Mesenchymal stem cell (in vitro differentiated cells and primary cell): ENCODE results near the gene WDR83.
A peak's percentile ranks its signal among the peaks of the same experiment; 100 is the strongest.
"Not testable (repeated sequence)": the region's sequence is repeated elsewhere in the genome, so short reads cannot be mapped to it uniquely, and the experiment has no call there.

Experiments
- DNase-seq: peaks from one replicate; pipeline ENCODE4 v3.0.0-alpha.2; 2013
- H2AFZ ChIP-seq: one replicate; pipeline ENCODE4 v1.6.1; 2013; ENCODE audit warnings: low read depth, mild to moderate bottlenecking, control low read depth, inconsistent platforms, low read length, moderate library complexity
- H2AK5ac ChIP-seq: 2 replicates; pipeline ENCODE4 v1.6.1; 2013; ENCODE audit warnings: low read length, moderate library complexity, mild to moderate bottlenecking, inconsistent platforms; ENCODE audit not compliant: severe bottlenecking
- H2BK120ac ChIP-seq: one replicate; pipeline ENCODE4 v1.6.1; 2013; ENCODE audit warnings: low read depth, mild to moderate bottlenecking, inconsistent platforms, low read length, moderate library complexity
- H2BK12ac ChIP-seq, 2 experiments: one replicate each; pipeline ENCODE4 v1.6.1; 2013; ENCODE audit warnings: inconsistent platforms in 2 of 2, low read length in 2 of 2, mild to moderate bottlenecking in 2 of 2, moderate library complexity in 2 of 2, control low read depth in 1 of 2
- H2BK15ac ChIP-seq: one replicate; pipeline ENCODE4 v1.6.1; 2013; ENCODE audit warnings: mild to moderate bottlenecking, low read depth, inconsistent platforms; ENCODE audit not compliant: poor library complexity, severe bottlenecking
- H2BK5ac ChIP-seq: 2 replicates; pipeline ENCODE4 v1.6.1; 2013; ENCODE audit warnings: low read depth, mild to moderate bottlenecking, low read length, control low read depth, inconsistent platforms; ENCODE audit not compliant: poor library complexity, severe bottlenecking
- H3K14ac ChIP-seq, 2 experiments: one replicate each; pipeline ENCODE4 v1.6.1; 2013; ENCODE audit warnings: inconsistent platforms in 2 of 2, low read length in 2 of 2, control low read depth in 1 of 2, mild to moderate bottlenecking in 1 of 2, moderate library complexity in 1 of 2
- H3K18ac ChIP-seq, 2 experiments: one replicate each; pipeline ENCODE4 v1.6.1; 2013; ENCODE audit warnings: inconsistent platforms in 2 of 2, low read length in 2 of 2, control low read depth in 1 of 2, low read depth in 1 of 2, mild to moderate bottlenecking in 1 of 2
- H3K23ac ChIP-seq, 2 experiments: one replicate each; pipeline ENCODE4 v1.6.1; 2013; ENCODE audit warnings: inconsistent platforms in 2 of 2, low read length in 2 of 2, mild to moderate bottlenecking in 2 of 2, moderate library complexity in 2 of 2, control low read depth in 1 of 2
- H3K27ac ChIP-seq: 2 replicates; pipeline ENCODE4 v1.5.1; 2013; ENCODE audit warnings: mild to moderate bottlenecking, moderate library complexity, low read length, control low read depth, inconsistent platforms; ENCODE audit not compliant: poor library complexity, severe bottlenecking
- H3K27me3 ChIP-seq, 2 experiments: 2 replicates each; pipeline versions ENCODE4 v1.6.1 to v1.7.0; 2013; ENCODE audit warnings: low read length in 2 of 2, mild to moderate bottlenecking in 2 of 2, moderate library complexity in 2 of 2, control low read depth in 1 of 2, inconsistent platforms in 1 of 2; ENCODE audit not compliant: control insufficient read depth in 1 of 2, insufficient read depth in 1 of 2
- H3K36me3 ChIP-seq, 2 experiments: 2 replicates each; pipeline versions ENCODE4 v1.6.1 to v1.7.0; 2013; ENCODE audit warnings: low read length in 2 of 2, control low read depth in 1 of 2, inconsistent platforms in 1 of 2, low read depth in 1 of 2, mild to moderate bottlenecking in 1 of 2; ENCODE audit not compliant: insufficient read depth in 2 of 2, control insufficient read depth in 1 of 2
- H3K4ac ChIP-seq, 2 experiments: one replicate each; pipeline ENCODE4 v1.6.1; 2013; ENCODE audit warnings: inconsistent platforms in 2 of 2, low read length in 2 of 2, mild to moderate bottlenecking in 2 of 2, moderate library complexity in 2 of 2, control low read depth in 1 of 2, low read depth in 1 of 2
- H3K4me1 ChIP-seq: 2 replicates; pipeline ENCODE4 v1.6.1; 2013; ENCODE audit warnings: low read depth, low read length, control low read depth; ENCODE audit not compliant: control insufficient read depth, insufficient read depth
- H3K4me2 ChIP-seq: 2 replicates; pipeline ENCODE4 v1.6.1; 2013; ENCODE audit warnings: low read length, mild to moderate bottlenecking, inconsistent platforms; ENCODE audit not compliant: poor library complexity, severe bottlenecking
- H3K4me3 ChIP-seq, 2 experiments: 2 replicates each; pipeline versions ENCODE4 v1.5.1 to v1.7.0; 2013; ENCODE audit warnings: low read length in 2 of 2, mild to moderate bottlenecking in 2 of 2, control low read depth in 1 of 2, low read depth in 1 of 2; ENCODE audit not compliant: insufficient read depth in 1 of 2
- H3K79me1 ChIP-seq: replicated peaks from 2 replicates; pipeline ENCODE4 v1.6.1; 2013; ENCODE audit warnings: mild to moderate bottlenecking, control low read depth, low read length, inconsistent platforms; ENCODE audit not compliant: poor library complexity, severe bottlenecking
- H3K9ac ChIP-seq: 2 replicates; pipeline ENCODE4 v1.7.0; 2013; ENCODE audit warnings: mild to moderate bottlenecking, low read length, moderate library complexity
- H3K9me3 ChIP-seq: 2 replicates; pipeline ENCODE4 v1.7.0; 2013; ENCODE audit warnings: mild to moderate bottlenecking, low read length; ENCODE audit not compliant: control insufficient read depth
- H4K8ac ChIP-seq: one replicate; pipeline ENCODE4 v1.6.1; 2013; ENCODE audit warnings: inconsistent platforms, mild to moderate bottlenecking, low read length, moderate library complexity
- H4K91ac ChIP-seq: one replicate; pipeline ENCODE4 v1.6.1; 2013; ENCODE audit warnings: mild to moderate bottlenecking, low read length, inconsistent platforms
- WGBS: methylation state at CpG from one replicate; pipeline ENCODE4 v1.1.7; 2013; ENCODE audit warnings: mixed read lengths; 5-methylcytosine and 5-hydroxymethylcytosine counted together

The WDR83 gene

DNA sequence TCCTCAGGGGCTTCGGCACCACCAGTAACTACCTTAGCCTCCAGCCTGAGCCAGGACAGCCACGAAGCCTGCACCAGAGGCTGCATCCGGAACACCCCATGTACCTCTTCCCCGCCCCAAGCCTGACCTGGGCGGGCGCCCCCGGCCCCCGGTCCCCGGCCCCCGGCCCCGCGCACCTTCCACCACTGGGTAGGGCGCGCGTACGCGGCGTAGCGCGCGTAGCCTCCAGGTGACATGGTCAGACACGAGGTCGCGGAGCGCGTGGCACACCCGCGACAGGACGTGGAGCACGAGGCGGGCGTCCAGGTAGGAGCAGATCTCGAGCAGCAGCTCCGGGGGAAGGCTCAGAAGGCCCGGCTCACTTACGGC, 29.4 kb downstream of the WDR83 start:
- no peak overlapping the region for H3K14ac ChIP-seq
- H3K9ac ChIP-seq = peak overlapping the region; percentile 91
- peaks cover 47 to 49% of the 10 kb centered on the region in 2 experiments for H3K36me3 ChIP-seq
- H3K23ac ChIP-seq = peak overlapping the region in 1 of 2 experiments; percentile 81
- peak overlapping the region; percentile 49 for H2AFZ ChIP-seq
- H3K4ac ChIP-seq = peak overlapping the region in 1 of 2 experiments; percentile 67
- no peak overlapping the region for H2BK12ac ChIP-seq
- H3K4me2 ChIP-seq = peak overlapping the region; percentile 96
- no peak overlapping the region for H2BK120ac ChIP-seq
- H2BK15ac ChIP-seq = no peak overlapping the region
- no peak overlapping the region for H3K18ac ChIP-seq
- H4K91ac ChIP-seq = no peak overlapping the region
- peak overlapping the region; percentile 84 to 97 for H3K4me3 ChIP-seq
- WGBS = 6% methylated on average over 33 of the region's 36 CpGs
- H3K9me3 ChIP-seq = no peaks in the 10 kb centered on the region
- peaks cover 17% of the 10 kb centered on the region for H3K4me1 ChIP-seq
- H3K27ac ChIP-seq = no peak overlapping the region
- H2AK5ac ChIP-seq = no peak overlapping the region
- H3K27me3 ChIP-seq = no peaks in the 10 kb centered on the region
- peak overlapping the region; percentile 24 for H2BK5ac ChIP-seq
- H3K79me1 ChIP-seq = peaks cover 30% of the 10 kb centered on the region
- H4K8ac ChIP-seq = peak overlapping the region; percentile 80
- DNase-seq = no peak

DNA sequence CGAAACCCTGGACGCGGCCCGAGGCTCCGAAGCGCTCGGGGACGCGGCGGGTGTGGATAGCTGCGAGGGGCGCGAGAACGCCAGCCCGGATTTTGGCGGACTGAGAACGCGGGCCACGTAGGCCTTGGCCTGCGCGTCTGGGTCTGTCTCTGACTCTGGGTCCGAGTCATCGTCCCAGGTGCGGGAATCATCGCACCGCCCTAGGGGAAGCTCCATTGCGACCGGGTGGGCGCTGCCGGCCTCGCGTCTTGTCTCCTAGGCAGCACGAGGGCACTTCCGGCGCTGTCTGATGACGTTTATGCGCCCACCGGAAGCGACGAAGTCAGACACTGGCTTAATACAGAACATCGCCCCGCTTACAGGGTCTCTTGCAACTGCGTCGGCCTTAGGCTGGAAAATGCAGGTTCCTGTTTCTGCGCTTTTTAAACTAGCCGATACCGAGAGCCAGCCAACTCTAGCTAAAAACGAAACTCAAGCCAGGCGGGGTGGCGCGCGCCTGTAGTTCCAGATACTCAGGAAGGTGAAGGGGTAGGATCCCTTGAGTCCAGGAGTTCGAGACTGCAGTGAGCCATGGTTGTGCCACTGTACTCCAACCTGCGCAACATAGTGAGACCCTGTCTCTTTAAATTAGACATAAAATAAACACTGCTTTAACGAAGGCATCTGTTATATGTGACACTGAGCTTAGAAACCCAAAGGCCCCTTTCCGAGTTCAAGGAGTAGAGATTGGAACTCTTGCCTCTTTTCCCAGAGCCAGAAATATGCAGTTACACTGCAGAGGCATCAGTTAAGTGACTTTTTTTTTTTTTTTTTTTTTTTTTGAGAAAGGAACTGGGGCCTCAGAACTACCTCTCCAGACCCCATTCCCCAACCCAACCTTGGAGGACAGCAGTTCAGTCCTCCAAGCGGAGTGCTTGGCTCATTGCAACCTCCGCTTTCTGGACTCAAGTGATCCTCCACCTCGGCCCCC, 30.0 kb downstream of the WDR83 start, which contains the start of gene FBXW9:
FBXW9 (minus strand) TSS at position 266 of the 970 bp plus-strand sequence; CDS start at position 216, 50 bp downstream.
- H3K23ac ChIP-seq = peak within 1 kb of the TSS in 1 of 2 experiments; percentile 81
- H3K18ac ChIP-seq = peak within 1 kb of the TSS in 1 of 2 experiments; percentile 54
- no peak within 1 kb of the TSS for H2BK12ac ChIP-seq
- H3K4me2 ChIP-seq = peak within 1 kb of the TSS; percentile 96
- peak; percentile 95 for DNase-seq
- peak within 1 kb of the TSS; percentile 57 for H2AK5ac ChIP-seq
- H3K79me1 ChIP-seq = peaks cover 32% of the 10 kb centered on the region
- H3K4ac ChIP-seq = peak within 1 kb of the TSS; percentile 42 to 67
- no peak within 1 kb of the TSS for H2BK120ac ChIP-seq
- peak within 1 kb of the TSS; percentile 86 for H4K8ac ChIP-seq
- peak within 1 kb of the TSS; percentile 24 for H2BK5ac ChIP-seq
- no peak within 1 kb of the TSS for H4K91ac ChIP-seq
- H3K27me3 ChIP-seq = no peaks in the 10 kb centered on the region
- H3K9ac ChIP-seq = peak within 1 kb of the TSS; percentile 91
- WGBS = 9% methylated on average over 59 of the region's 59 CpGs
- peak within 1 kb of the TSS; percentile 84 to 97 for H3K4me3 ChIP-seq
- H3K14ac ChIP-seq = peak within 1 kb of the TSS in 1 of 2 experiments; percentile 84
- H2BK15ac ChIP-seq = no peak within 1 kb of the TSS
- peaks cover 49 to 50% of the 10 kb centered on the region in 2 experiments for H3K36me3 ChIP-seq
- H2AFZ ChIP-seq = peak within 1 kb of the TSS; percentile 49
- peaks cover 17% of the 10 kb centered on the region for H3K4me1 ChIP-seq
- peak within 1 kb of the TSS; percentile 57 for H3K27ac ChIP-seq
- H3K9me3 ChIP-seq = no peaks in the 10 kb centered on the region

DNA sequence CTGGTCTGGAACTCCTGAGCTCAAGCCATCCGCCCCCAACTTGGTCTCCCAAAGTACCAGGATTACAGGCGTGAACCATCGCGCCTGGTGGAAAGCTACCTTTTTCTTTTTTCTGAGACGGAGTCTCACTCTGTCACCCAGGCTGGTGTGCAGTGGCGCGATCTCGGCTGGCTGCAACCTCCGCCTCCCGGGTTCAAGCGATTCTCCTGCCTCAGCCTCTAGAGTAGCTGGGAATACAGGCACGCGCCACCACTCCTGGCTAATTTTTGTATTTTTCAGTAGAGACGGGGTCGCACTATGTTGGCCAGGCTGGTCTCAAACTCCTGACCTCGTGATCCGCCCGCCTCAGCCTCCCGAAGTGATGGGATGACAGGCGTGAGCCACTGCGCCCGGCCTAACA, 30.8 kb downstream of the WDR83 start:
- not testable (repeated sequence) for H3K9me3 ChIP-seq, DNase-seq, H3K4me2 ChIP-seq, H3K27me3 ChIP-seq, H2BK5ac ChIP-seq, H2BK15ac ChIP-seq, H2BK12ac ChIP-seq, H3K18ac ChIP-seq, H3K14ac ChIP-seq, H4K91ac ChIP-seq, H3K23ac ChIP-seq, H2AFZ ChIP-seq, H2BK120ac ChIP-seq, H3K27ac ChIP-seq, H3K4ac ChIP-seq, H2AK5ac ChIP-seq
- Histone ChIP-seq H4K8ac (peak overlapping the region; percentile 85), H3K4me1 (peaks cover 19% of the 10 kb centered on the region), H3K79me1 (peaks cover 37% of the 10 kb centered on the region), H3K36me3 (peaks cover 56 to 57% of the 10 kb centered on the region in 2 experiments), H3K9ac (peak overlapping the region; percentile 91), H3K4me3 (peak overlapping the region in 1 of 2 experiments; percentile 97)
- 97% methylated on average over 22 of the region's 22 CpGs for WGBS

DNA sequence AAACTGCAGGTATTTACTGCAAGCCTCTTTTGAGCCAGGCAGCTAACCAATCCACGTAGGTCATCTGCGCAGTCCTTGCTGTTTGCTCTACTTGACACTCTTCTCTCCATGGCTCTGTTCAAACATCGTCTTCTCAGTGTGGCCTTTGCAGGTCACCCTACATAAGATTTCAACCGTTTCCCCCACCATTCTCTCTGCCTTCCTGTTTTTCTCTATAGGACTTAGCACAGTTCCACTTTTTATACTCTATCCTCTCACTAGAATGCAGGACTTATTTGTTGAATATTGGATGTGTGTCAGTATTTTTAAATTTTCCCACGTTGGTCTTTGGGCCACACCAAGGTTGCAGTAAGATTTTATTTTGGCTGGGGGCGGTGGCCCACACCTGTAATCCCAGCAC, 31.5 kb downstream of the WDR83 start:
- Histone ChIP-seq H3K9me3 (no peaks in the 10 kb centered on the region), H3K4ac (no peak overlapping the region), H2BK5ac (no peak overlapping the region), H3K4me2 (no peak overlapping the region), H3K23ac (no peak overlapping the region), H4K8ac (no peak overlapping the region), H3K27me3 (no peaks in the 10 kb centered on the region), H4K91ac (no peak overlapping the region), H3K79me1 (peaks cover 42% of the 10 kb centered on the region), H3K36me3 (peaks cover 58 to 62% of the 10 kb centered on the region in 2 experiments), H3K27ac (no peak overlapping the region), H3K4me1 (peaks cover 19% of the 10 kb centered on the region), H2BK15ac (no peak overlapping the region), H2BK12ac (no peak overlapping the region), H3K9ac (no peak overlapping the region), H3K14ac (no peak overlapping the region), H2AK5ac (no peak overlapping the region), H3K4me3 (no peak overlapping the region), H3K18ac (no peak overlapping the region), H2AFZ (no peak overlapping the region), H2BK120ac (no peak overlapping the region)
- WGBS = 94% methylated on average over 6 of the region's 6 CpGs
- DNase-seq = no peak
